Testis (tissue), 2 donors: ENCODE data around the gene MLF2.

Experiments used
- POLR2A ChIP-seq: fragments of 450-650 bp; IDR thresholded peaks from one replicate; pipeline ENCODE4 v1.6.1; 2017; ENCODE audit warnings: antibody characterized with exemption, mild to moderate bottlenecking, moderate library complexity
- TF ChIP-seq, protein P1 (sequence below), 3 experiments: fragments of 450-650 bp in 2 of 3; fragments of 200-600 bp in 1 of 3; sonication (generic) in 1 of 3; IDR thresholded peaks; one replicate each; pipeline ENCODE4 v1.5.1; 2016 to 2019; ENCODE audit warnings: antibody characterized with exemption in 3 of 3, mild to moderate bottlenecking in 2 of 3, moderate library complexity in 1 of 3

DNA sequence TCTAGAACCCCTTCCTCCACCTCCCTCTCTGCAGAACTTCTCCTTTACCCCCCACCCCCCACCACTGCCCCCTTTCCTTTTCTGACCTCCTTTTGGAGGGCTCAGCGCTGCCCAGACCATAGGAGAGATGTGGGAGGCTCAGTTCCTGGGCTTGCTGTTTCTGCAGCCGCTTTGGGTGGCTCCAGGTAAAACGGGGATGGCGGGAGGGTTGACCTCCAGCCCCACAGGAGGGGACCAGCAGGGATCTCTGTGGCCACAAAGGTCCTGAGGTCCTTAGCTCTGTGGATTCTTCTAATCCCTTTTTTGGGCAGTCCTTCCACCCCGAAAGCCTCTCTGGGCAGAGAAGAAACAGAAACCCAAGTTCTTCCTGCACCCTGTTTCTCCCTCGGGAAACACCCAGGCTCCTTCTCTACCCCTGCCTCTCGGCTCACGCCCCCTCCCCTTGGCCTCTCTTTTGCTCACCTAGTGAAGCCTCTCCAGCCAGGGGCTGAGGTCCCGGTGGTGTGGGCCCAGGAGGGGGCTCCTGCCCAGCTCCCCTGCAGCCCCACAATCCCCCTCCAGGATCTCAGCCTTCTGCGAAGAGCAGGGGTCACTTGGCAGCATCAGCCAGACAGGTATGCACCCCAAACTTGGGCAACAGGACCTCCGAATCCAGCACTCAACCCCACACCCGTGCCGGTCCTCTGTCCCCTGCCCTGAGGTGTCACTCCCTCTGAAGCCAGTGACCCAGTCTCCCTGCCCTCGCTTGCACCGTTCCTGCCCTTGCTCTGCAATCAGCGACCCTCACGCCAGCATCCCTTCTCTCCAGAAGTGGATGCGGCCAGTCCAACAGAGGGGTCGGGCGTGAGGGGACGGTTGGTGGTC lies 20.0 kb upstream of the MLF2 start:
- no peak for TF ChIP-seq POLR2A
- TF ChIP-seq, protein P1, sequence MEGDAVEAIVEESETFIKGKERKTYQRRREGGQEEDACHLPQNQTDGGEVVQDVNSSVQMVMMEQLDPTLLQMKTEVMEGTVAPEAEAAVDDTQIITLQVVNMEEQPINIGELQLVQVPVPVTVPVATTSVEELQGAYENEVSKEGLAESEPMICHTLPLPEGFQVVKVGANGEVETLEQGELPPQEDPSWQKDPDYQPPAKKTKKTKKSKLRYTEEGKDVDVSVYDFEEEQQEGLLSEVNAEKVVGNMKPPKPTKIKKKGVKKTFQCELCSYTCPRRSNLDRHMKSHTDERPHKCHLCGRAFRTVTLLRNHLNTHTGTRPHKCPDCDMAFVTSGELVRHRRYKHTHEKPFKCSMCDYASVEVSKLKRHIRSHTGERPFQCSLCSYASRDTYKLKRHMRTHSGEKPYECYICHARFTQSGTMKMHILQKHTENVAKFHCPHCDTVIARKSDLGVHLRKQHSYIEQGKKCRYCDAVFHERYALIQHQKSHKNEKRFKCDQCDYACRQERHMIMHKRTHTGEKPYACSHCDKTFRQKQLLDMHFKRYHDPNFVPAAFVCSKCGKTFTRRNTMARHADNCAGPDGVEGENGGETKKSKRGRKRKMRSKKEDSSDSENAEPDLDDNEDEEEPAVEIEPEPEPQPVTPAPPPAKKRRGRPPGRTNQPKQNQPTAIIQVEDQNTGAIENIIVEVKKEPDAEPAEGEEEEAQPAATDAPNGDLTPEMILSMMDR (IDR thresholded peaks at IDR 0.05), result no peak
